ENCODE data around the gene PSAP. TPM values are rescaled to one million over a fixed set of nuclear protein-coding genes. Genes with fewer than 3 reads are reported as not detected.

The PSAP gene
- total RNA-seq, 1 donor from 2014 or later: 653 TPM

GRCh38 chr10:71806704-71807556 is 44.1 kb downstream of the PSAP start:
- no peaks in the 10 kb centered on the region for H3K36me3 ChIP-seq
- intact Hi-C loops (cut with DNase I): no loop called here
- TF ChIP-seq CTCF (IDR thresholded peaks at IDR 0.05): no peak
- no peak for DNase-seq (ENCODE audit: low spot score in 2 of 2)
- no peaks in the 10 kb centered on the region for H3K27me3 ChIP-seq
- no peak overlapping the region for H3K27ac ChIP-seq
- no peak overlapping the region for H3K4me3 ChIP-seq
- no peaks in the 10 kb centered on the region for H3K4me1 ChIP-seq
- no peaks in the 10 kb centered on the region for H3K9me3 ChIP-seq

- Histone ChIP-seq H3K27me3 (no peaks in the 10 kb centered on the region), H3K4me1 (no peaks in the 10 kb centered on the region), H3K36me3 (no peaks in the 10 kb centered on the region), H3K4me3 (no peak overlapping the region), H3K27ac (no peak overlapping the region), H3K9me3 (no peaks in the 10 kb centered on the region)
- DNase-seq (ENCODE audit: low spot score in 2 of 2): no peak
- intact Hi-C loops (cut with DNase I): no loop called here
- no peak for TF ChIP-seq CTCF (IDR thresholded peaks at IDR 0.05)
Observed at GRCh38 chr10:71805776-71806703, 45.0 kb downstream of the PSAP start.

GRCh38 chr10:71804077-71804476 is 47.0 kb downstream of the PSAP start:
- H3K27me3 ChIP-seq: no peaks in the 10 kb centered on the region
- H3K27ac ChIP-seq: no peak overlapping the region
- H3K4me3 ChIP-seq: no peak overlapping the region
- no peaks in the 10 kb centered on the region for H3K4me1 ChIP-seq
- TF ChIP-seq CTCF (IDR thresholded peaks at IDR 0.05): no peak
- no peaks in the 10 kb centered on the region for H3K9me3 ChIP-seq
- H3K36me3 ChIP-seq: no peaks in the 10 kb centered on the region
- no peak for DNase-seq (ENCODE audit: low spot score in 2 of 2)
- intact Hi-C loops (cut with DNase I): no loop called here

GRCh38 chr10:71802715-71803488 is 48.1 kb downstream of the PSAP start:
- Histone ChIP-seq H3K27ac (no peak overlapping the region), H3K4me3 (no peak overlapping the region), H3K9me3 (no peaks in the 10 kb centered on the region), H3K36me3 (no peaks in the 10 kb centered on the region), H3K4me1 (no peaks in the 10 kb centered on the region), H3K27me3 (no peaks in the 10 kb centered on the region)
- intact Hi-C loops (cut with DNase I): no loop called here
- no peak for TF ChIP-seq CTCF (IDR thresholded peaks at IDR 0.05)
- no peak for DNase-seq (ENCODE audit: low spot score in 2 of 2)

GRCh38 chr10:71802235-71802634 is 48.8 kb downstream of the PSAP start:
- Histone ChIP-seq H3K9me3 (no peaks in the 10 kb centered on the region), H3K4me1 (no peaks in the 10 kb centered on the region), H3K36me3 (no peaks in the 10 kb centered on the region), H3K27me3 (no peaks in the 10 kb centered on the region), H3K27ac (no peak overlapping the region), H3K4me3 (no peak overlapping the region)
- TF ChIP-seq CTCF (IDR thresholded peaks at IDR 0.05): no peak
- no peak for DNase-seq (ENCODE audit: low spot score in 2 of 2)
- intact Hi-C loops (cut with DNase I): no loop called here
